ENCODE measurements around the gene RTL1. TPM values are rescaled to one million over a fixed set of nuclear protein-coding genes. Genes with fewer than 3 reads are reported as not detected.

The RTL1 gene
- total and polyA plus RNA-seq, 10 of the 15 experiments (the other 5 are each of a cell fraction or from before 2014, with no cell fraction given) = not detected

- no peak for FAIRE-seq
- BruUV-seq (replicated peaks) = no TSS peak
Measured at GRCh38 chr14:100895411-100895810, 8.1 kb downstream of the RTL1 start.

GRCh38 chr14:100894416-100894815 is 9.1 kb downstream of the RTL1 start:
- CTCF ChIA-PET = no interaction called here
- BruUV-seq (replicated peaks) = no TSS peak
- DNase-seq (ENCODE audit: low read depth, low spot score) (no peak), ATAC-seq (no peak), FAIRE-seq (no peak)
- no peaks in the 10 kb centered on the region for H3K27me3 ChIP-seq (replicated peaks in 1 of 2; ENCODE audit: control insufficient read depth in 2 of 2, insufficient read depth in 2 of 2, low read length in 1 of 2)
- SMC1A ChIA-PET (ENCODE audit: uncharacterized antibody, unreplicated experiment) = no interaction called here
- H3K4me3 ChIP-seq = no peak overlapping the region
- H3K4me2 ChIP-seq (ENCODE audit: control insufficient read depth, insufficient read depth) = no peak overlapping the region
- H3K9ac ChIP-seq (ENCODE audit: control insufficient read depth, insufficient read depth, low read length) = no peak overlapping the region
- H3K36me3 ChIP-seq (ENCODE audit: control insufficient read depth in 2 of 2, insufficient read depth in 2 of 2, low read length in 1 of 2) = no peaks in the 10 kb centered on the region
- no peaks in the 10 kb centered on the region for H4K20me1 ChIP-seq (ENCODE audit: control insufficient read depth, insufficient read depth)
- H3K4me1 ChIP-seq (ENCODE audit: control insufficient read depth, insufficient read depth, low read length) = no peaks in the 10 kb centered on the region
- intact Hi-C loops (cut with micrococcal nuclease; ENCODE audit: unreplicated experiment) (no loop called here), in situ Hi-C loops (cut with MboI) (no loop called here)
- no peaks in the 10 kb centered on the region for H3K9me3 ChIP-seq (replicated peaks; ENCODE audit: control insufficient read depth, insufficient read depth, low read length)
- 53% methylated on average over 6 of the region's 6 CpGs for WGBS (ENCODE audit: insufficient coverage, insufficient replicate concordance, low lambda C conversion rate, missing lambda C conversion rate)
- no peak overlapping the region for H2AFZ ChIP-seq (ENCODE audit: control insufficient read depth, low read depth, low read length)
- POLR2A ChIA-PET = no interaction called here
- H3K79me2 ChIP-seq (ENCODE audit: control insufficient read depth, insufficient read depth, low read length) = no peaks in the 10 kb centered on the region
- no peak overlapping the region for H3K27ac ChIP-seq (ENCODE audit: control insufficient read depth, insufficient read depth)
- RAD21 ChIA-PET (ENCODE audit: unreplicated experiment) = no interaction called here
- TF ChIP-seq SKIL (IDR thresholded peaks at IDR 0.05; ENCODE audit: low read depth, poor library complexity, severe bottlenecking) (no peak), EZH2 (IDR thresholded peaks at IDR 0.05; ENCODE audit: borderline replicate concordance, control insufficient read depth, low read depth, low read length) (no peak), BRCA1 (IDR thresholded peaks at IDR 0.05; ENCODE audit: low read depth, low read length) (no peak), SP1 (IDR thresholded peaks at IDR 0.05; ENCODE audit: low read depth, low read length) (no peak), SRF (IDR thresholded peaks at IDR 0.05; ENCODE audit: low read depth in 2 of 2, low read length in 2 of 2) (no peak), IRF4 (IDR thresholded peaks at IDR 0.05; ENCODE audit: low read depth, low read length) (no peak), WRNIP1 (IDR thresholded peaks at IDR 0.05; ENCODE audit: borderline replicate concordance, low read depth, low read length) (no peak), SREBF2 (IDR thresholded peaks at IDR 0.05; ENCODE audit: low read length) (no peak), GATAD2B (conservative IDR thresholded peaks at IDR 0.05; ENCODE audit: low read depth) (no peak), IRF5 (IDR thresholded peaks at IDR 0.05; ENCODE audit: borderline replicate concordance) (no peak), PAX5 (IDR thresholded peaks at IDR 0.05; ENCODE audit: borderline replicate concordance, low read depth, low read length) (no peak), HCFC1 (IDR thresholded peaks at IDR 0.05; ENCODE audit: low read length) (no peak)

More at GRCh38 chr14:100895411-100895810, 8.1 kb downstream of the RTL1 start:
- CTCF ChIA-PET = no interaction called here
- no peak overlapping the region for H3K27ac ChIP-seq (ENCODE audit: control insufficient read depth, insufficient read depth)
- no peaks in the 10 kb centered on the region for H3K36me3 ChIP-seq (ENCODE audit: control insufficient read depth in 2 of 2, insufficient read depth in 2 of 2, low read length in 1 of 2)
- in situ Hi-C loops (cut with MboI) = no loop called here
- intact Hi-C loops (cut with micrococcal nuclease; ENCODE audit: unreplicated experiment) = no loop called here
- H3K4me3 ChIP-seq = no peak overlapping the region
- RAD21 ChIA-PET (ENCODE audit: unreplicated experiment) = no interaction called here
- H3K4me2 ChIP-seq (ENCODE audit: control insufficient read depth, insufficient read depth) = no peak overlapping the region
- H3K79me2 ChIP-seq (ENCODE audit: control insufficient read depth, insufficient read depth, low read length) = no peaks in the 10 kb centered on the region
- no peak for TF ChIP-seq TARDBP (IDR thresholded peaks at IDR 0.05; ENCODE audit: borderline replicate concordance)
- TF ChIP-seq NR2C2 (IDR thresholded peaks at IDR 0.05; ENCODE audit: borderline replicate concordance, control insufficient read depth, insufficient read length, low read depth) = no peak
- H3K4me1 ChIP-seq (ENCODE audit: control insufficient read depth, insufficient read depth, low read length) = no peaks in the 10 kb centered on the region
- WGBS (ENCODE audit: insufficient coverage, insufficient replicate concordance, low lambda C conversion rate, missing lambda C conversion rate) = 24% methylated on average over 6 of the region's 6 CpGs
- POLR2A ChIA-PET = no interaction called here
- DNase-seq (ENCODE audit: low read depth, low spot score) (no peak), ATAC-seq (no peak)
- H4K20me1 ChIP-seq (ENCODE audit: control insufficient read depth, insufficient read depth) = no peaks in the 10 kb centered on the region
- no peak overlapping the region for H3K9ac ChIP-seq (ENCODE audit: control insufficient read depth, insufficient read depth, low read length)
- H3K27me3 ChIP-seq (replicated peaks in 1 of 2; ENCODE audit: control insufficient read depth in 2 of 2, insufficient read depth in 2 of 2, low read length in 1 of 2) = no peaks in the 10 kb centered on the region; a peak in 1 of 4 replicates
- no peaks in the 10 kb centered on the region for H3K9me3 ChIP-seq (replicated peaks; ENCODE audit: control insufficient read depth, insufficient read depth, low read length)
- SMC1A ChIA-PET (ENCODE audit: uncharacterized antibody, unreplicated experiment) = no interaction called here
- no peak overlapping the region for H2AFZ ChIP-seq (ENCODE audit: control insufficient read depth, low read depth, low read length)

Data from GM12878 (cell line).